ENCODE data around the gene RNF217. TPM values are rescaled to one million over a fixed set of nuclear protein-coding genes. Genes with fewer than 3 reads are reported as not detected.
A peak's percentile ranks its signal among the peaks of the same experiment; 100 is the strongest.

The RNF217 gene
- total RNA-seq, 6 experiments from 2014 or later = 10.9 to 19.4 (median 14.7) TPM

DNA sequence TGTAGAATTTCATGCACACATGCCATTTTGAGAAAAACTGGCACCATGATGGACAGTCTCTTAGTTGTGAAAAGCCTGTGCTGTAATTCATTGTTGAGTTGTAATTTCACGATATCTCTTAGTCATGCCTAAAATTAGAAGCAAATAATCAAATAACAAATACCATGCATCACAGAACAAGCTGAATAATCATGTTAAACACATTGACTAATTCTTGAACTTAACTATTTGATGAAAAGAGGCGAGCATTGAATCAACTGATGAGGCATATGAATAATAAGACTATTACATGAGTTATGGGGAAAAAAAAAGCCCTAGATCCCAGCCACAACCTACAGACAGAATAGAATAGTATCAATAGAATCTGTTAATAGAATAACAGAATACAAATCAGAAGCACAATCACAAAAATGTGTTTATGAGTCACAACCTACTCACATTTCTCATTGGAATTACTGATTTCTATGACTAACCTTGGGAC, 14.2 kb upstream of the RNF217 start:
- Mint-ChIP-seq H3K4me3 (peak overlapping the region; percentile 57), H3K36me3 (ENCODE audit: low read depth) (no peaks in the 10 kb centered on the region), H3K9me3 (no peaks in the 10 kb centered on the region), H3K4me1 (ENCODE audit: low read depth) (peaks cover 33% of the 10 kb centered on the region), H3K27ac (peak overlapping the region; percentile 38), H3K27me3 (ENCODE audit: insufficient read depth) (no peaks in the 10 kb centered on the region)
- peak; percentile 34 for DNase-seq
- TF ChIP-seq, protein P1, sequence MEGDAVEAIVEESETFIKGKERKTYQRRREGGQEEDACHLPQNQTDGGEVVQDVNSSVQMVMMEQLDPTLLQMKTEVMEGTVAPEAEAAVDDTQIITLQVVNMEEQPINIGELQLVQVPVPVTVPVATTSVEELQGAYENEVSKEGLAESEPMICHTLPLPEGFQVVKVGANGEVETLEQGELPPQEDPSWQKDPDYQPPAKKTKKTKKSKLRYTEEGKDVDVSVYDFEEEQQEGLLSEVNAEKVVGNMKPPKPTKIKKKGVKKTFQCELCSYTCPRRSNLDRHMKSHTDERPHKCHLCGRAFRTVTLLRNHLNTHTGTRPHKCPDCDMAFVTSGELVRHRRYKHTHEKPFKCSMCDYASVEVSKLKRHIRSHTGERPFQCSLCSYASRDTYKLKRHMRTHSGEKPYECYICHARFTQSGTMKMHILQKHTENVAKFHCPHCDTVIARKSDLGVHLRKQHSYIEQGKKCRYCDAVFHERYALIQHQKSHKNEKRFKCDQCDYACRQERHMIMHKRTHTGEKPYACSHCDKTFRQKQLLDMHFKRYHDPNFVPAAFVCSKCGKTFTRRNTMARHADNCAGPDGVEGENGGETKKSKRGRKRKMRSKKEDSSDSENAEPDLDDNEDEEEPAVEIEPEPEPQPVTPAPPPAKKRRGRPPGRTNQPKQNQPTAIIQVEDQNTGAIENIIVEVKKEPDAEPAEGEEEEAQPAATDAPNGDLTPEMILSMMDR (IDR thresholded peaks at IDR 0.05) = no peak

DNA sequence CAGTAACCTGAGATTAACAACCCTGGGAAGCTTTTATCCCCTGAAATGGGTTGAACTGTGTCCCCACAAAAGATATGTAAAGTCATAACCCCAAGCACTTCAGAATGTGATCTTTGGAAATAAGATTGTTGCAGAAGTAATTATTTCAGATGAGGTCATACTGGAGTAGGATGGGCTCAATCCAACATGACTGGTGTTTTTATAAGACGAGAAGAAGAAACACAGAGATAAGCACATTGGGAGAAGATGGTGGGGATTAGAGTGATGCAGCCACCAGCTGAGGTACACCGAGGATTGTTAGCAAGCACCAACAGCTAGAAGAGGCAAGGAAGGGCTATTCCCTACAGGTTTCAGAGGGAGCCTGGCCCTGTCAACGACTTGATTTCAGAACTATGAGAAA, 12.5 kb upstream of the RNF217 start:
- Mint-ChIP-seq H3K36me3 (ENCODE audit: low read depth) (no peaks in the 10 kb centered on the region), H3K27me3 (ENCODE audit: insufficient read depth) (no peaks in the 10 kb centered on the region), H3K27ac (no peak overlapping the region), H3K4me3 (no peak overlapping the region), H3K4me1 (ENCODE audit: low read depth) (peaks cover 36% of the 10 kb centered on the region), H3K9me3 (no peaks in the 10 kb centered on the region)
- TF ChIP-seq, protein P1 (IDR thresholded peaks at IDR 0.05) = no peak
- no peak for DNase-seq

DNA sequence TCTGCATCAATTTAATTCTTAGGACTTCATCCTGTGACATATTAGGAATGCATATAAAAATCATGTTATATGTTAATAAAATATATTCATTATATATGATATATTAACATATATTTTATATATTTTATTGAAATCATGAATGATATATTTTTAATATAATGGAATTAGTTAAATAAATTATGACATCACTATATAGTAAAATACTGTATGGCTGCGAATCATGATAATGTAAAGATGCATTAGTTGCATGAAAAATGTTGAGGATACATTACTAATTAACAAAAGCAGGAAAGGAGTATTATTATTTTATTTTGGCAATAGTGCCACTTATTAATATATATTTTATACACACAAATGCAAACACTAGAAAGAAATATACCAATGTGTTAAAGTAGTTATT, 8.4 kb upstream of the RNF217 start:
- no peaks in the 10 kb centered on the region for H3K36me3 Mint-ChIP-seq (ENCODE audit: low read depth)
- no peak overlapping the region for H3K4me3 Mint-ChIP-seq
- DNase-seq = no peak
- H3K27me3 Mint-ChIP-seq (ENCODE audit: insufficient read depth) = 0 out of 2 replicates have a peak, but pooled peaks cover 1% of the 10 kb centered on the region
- TF ChIP-seq, protein P1 (IDR thresholded peaks at IDR 0.05) = no peak
- H3K4me1 Mint-ChIP-seq (ENCODE audit: low read depth) = peaks cover 34% of the 10 kb centered on the region
- H3K27ac Mint-ChIP-seq = no peak overlapping the region
- no peaks in the 10 kb centered on the region for H3K9me3 Mint-ChIP-seq

DNA sequence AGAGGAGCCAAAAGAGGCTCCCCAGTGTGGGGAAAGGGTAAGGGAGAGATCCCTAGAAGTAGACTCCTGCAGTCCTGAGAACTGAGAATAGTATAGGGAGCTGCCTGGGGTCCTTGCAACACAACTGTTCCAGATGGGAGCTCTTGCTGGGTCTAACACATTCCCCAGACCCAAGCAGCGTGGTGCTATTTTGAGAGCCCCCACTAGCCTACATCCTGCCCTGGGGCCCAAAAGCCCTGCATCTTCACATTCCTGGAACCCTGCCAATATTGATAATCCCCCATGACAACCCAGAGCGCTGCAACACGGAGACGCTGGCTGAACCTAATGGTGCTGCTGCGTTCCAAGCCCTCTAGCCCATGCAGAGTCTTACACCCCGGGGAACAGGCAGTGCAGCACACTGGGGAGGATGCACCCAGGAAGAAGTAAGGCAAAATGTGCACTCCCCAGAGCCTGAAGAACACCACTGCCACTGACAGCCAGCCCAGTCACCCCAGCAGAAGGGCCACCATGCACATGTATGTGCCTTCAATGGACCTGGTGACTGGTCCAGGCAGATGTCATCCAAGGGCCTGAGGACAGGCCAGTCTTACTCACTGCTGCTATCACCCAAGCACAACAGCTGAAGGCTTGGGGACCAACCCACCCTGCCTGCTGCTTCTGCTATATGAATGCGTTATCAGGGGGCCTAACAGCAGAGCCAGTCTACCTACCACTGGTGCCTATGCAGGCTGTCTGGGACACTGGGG, 7.0 kb upstream of the RNF217 start:
- Mint-ChIP-seq H3K27me3 (ENCODE audit: insufficient read depth) (peaks cover 3% of the 10 kb centered on the region; the same call in 1 of the 2 replicates), H3K4me3 (no peak overlapping the region), H3K9me3 (no peaks in the 10 kb centered on the region), H3K4me1 (ENCODE audit: low read depth) (peaks cover 36% of the 10 kb centered on the region), H3K27ac (no peak overlapping the region), H3K36me3 (ENCODE audit: low read depth) (no peaks in the 10 kb centered on the region)
- TF ChIP-seq, protein P1 (IDR thresholded peaks at IDR 0.05) = no peak
- DNase-seq = no peak

DNA sequence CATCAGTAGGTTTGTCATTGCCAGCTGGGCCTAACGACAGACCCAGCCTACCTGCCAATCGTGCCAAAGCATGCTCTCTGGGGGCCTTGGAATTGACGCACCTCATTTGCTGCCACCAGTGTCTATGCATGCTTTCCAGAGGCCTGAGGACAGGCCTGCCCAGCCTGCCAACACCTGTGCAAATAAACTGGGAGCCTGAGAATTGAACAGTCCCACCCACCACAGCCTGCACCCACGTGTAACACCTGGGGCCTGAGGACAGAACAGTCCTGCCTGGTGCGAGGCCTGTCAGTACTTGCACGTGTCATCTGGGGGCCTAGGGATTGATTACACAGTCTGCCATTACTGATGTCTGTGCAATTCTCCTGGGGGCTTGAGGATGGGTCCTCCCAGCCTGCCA, 6.2 kb upstream of the RNF217 start:
- Mint-ChIP-seq H3K27me3 (ENCODE audit: insufficient read depth) (peaks cover 3% of the 10 kb centered on the region; the same call in 1 of the 2 replicates), H3K36me3 (ENCODE audit: low read depth) (no peaks in the 10 kb centered on the region), H3K27ac (no peak overlapping the region), H3K9me3 (no peaks in the 10 kb centered on the region), H3K4me3 (no peak overlapping the region), H3K4me1 (ENCODE audit: low read depth) (peaks cover 44% of the 10 kb centered on the region)
- TF ChIP-seq, protein P1 (IDR thresholded peaks at IDR 0.05) = no peak
- DNase-seq = no peak
